ENCODE measurements around the gene TWNK. TPM values are rescaled to one million over a fixed set of nuclear protein-coding genes. Genes with fewer than 3 reads are reported as not detected.

The TWNK gene
- total RNA-seq, 2 donors from 2014 or later, result 1.8 to 2.3 TPM

GRCh38 chr10:101027106-101027720 lies 39.9 kb downstream of the TWNK start:
- no peak overlapping the region for H3K4me3 ChIP-seq
- no peak for DNase-seq
- 75 to 84% methylated on average over 10 of the region's 10 CpGs for WGBS, 2 donors
- ATAC-seq, result no peak
- intact Hi-C loops (cut with DNase I), result no loop called here
- peaks cover 15% of the 10 kb centered on the region for H3K4me1 ChIP-seq
- no peak for TF ChIP-seq CTCF (IDR thresholded peaks at IDR 0.05)
- no peak for TF ChIP-seq POLR2A (IDR thresholded peaks at IDR 0.05)
- no peak overlapping the region for H3K27ac ChIP-seq
- no peaks in the 10 kb centered on the region for H3K27me3 ChIP-seq
- H3K9me3 ChIP-seq, result no peaks in the 10 kb centered on the region
- no peaks in the 10 kb centered on the region for H3K36me3 ChIP-seq (replicated peaks in 1 of 2; ENCODE audit: insufficient read depth in 1 of 2, low read depth in 2 of 2)

GRCh38 chr10:101028446-101029337 lies 41.3 kb downstream of the TWNK start:
- no peaks in the 10 kb centered on the region for H3K36me3 ChIP-seq (replicated peaks in 1 of 2; ENCODE audit: insufficient read depth in 1 of 2, low read depth in 2 of 2)
- intact Hi-C loops (cut with DNase I), result no loop called here
- H3K4me1 ChIP-seq, result peaks cover 30% of the 10 kb centered on the region
- H3K27me3 ChIP-seq, result no peaks in the 10 kb centered on the region
- TF ChIP-seq POLR2A (IDR thresholded peaks at IDR 0.05) (no peak), CTCF (IDR thresholded peaks at IDR 0.05) (no peak)
- H3K27ac ChIP-seq, result no peak overlapping the region
- WGBS, 2 donors, result 71% methylated on average over 7 of the region's 7 CpGs
- no peaks in the 10 kb centered on the region for H3K9me3 ChIP-seq
- ATAC-seq (no peak), DNase-seq (no peak)
- no peak overlapping the region for H3K4me3 ChIP-seq

- no peak for ATAC-seq
- Histone ChIP-seq H3K4me1 (peaks cover 35% of the 10 kb centered on the region), H3K9me3 (no peaks in the 10 kb centered on the region), H3K27me3 (no peaks in the 10 kb centered on the region), H3K27ac (no peak overlapping the region), H3K36me3 (replicated peaks in 1 of 2; ENCODE audit: insufficient read depth in 1 of 2, low read depth in 2 of 2) (no peaks in the 10 kb centered on the region), H3K4me3 (no peak overlapping the region)
- intact Hi-C loops (cut with DNase I), result no loop called here
- no peak for TF ChIP-seq CTCF (IDR thresholded peaks at IDR 0.05)
- no peak for TF ChIP-seq POLR2A (IDR thresholded peaks at IDR 0.05)
- DNase-seq, result no peak
- WGBS, 2 donors, result 63 to 65% methylated on average over 9 to 27 of the region's 27 CpGs
Measured at GRCh38 chr10:101029520-101030295, 42.4 kb downstream of the TWNK start.

- Histone ChIP-seq H3K4me1 (peaks cover 35% of the 10 kb centered on the region), H3K9me3 (no peaks in the 10 kb centered on the region), H3K36me3 (replicated peaks in 1 of 2; ENCODE audit: insufficient read depth in 1 of 2, low read depth in 2 of 2) (no peaks in the 10 kb centered on the region), H3K27me3 (no peaks in the 10 kb centered on the region), H3K27ac (peak overlapping the region in 2 of 4 donors; percentile 85 to 89), H3K4me3 (no peak overlapping the region)
- intact Hi-C loops (cut with DNase I), result no loop called here
- WGBS, 2 donors, result 6 to 26% methylated on average over 14 to 24 of the region's 25 CpGs
- DNase-seq, result no peak
- no peak for ATAC-seq
- TF ChIP-seq POLR2A (IDR thresholded peaks at IDR 0.05), result no peak
- TF ChIP-seq CTCF (IDR thresholded peaks at IDR 0.05), result peak in 1 of 7 experiments; percentile 9
Measured at GRCh38 chr10:101030496-101031127, 43.3 kb downstream of the TWNK start.
